SH-SY5Y (cell line): ENCODE measurements around the gene YWHAE.

Source experiments
- GATA2 ChIP-seq: IDR thresholded peaks from 2 replicates; pipeline ENCODE4 v1.6.1; 2011; ENCODE audit warnings: mild to moderate bottlenecking, low read depth, low read length
- GATA3 ChIP-seq: IDR thresholded peaks from 2 replicates; pipeline ENCODE4 v1.6.1; 2011; ENCODE audit warnings: low read depth, mild to moderate bottlenecking, low read length, moderate library complexity

DNA sequence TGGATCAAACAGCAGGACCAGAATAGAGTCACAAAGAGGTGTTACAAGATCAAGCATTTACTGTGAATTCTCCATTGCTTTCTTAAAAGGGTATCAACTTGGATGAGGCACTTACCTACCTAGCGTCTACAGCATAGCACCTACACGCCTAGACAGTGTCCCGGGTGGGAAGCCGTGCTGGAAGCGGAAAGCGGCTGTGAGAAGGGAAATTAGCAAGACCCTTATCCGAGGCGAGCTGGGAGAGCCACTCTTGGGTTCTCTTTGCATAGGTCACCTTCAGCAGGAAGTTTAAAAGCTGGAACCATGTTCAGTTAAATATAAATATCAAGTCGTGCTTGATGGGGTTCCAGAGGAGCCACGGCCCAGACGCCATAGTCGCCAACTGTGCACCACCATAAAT is 74.3 kb downstream of the YWHAE start:
- TF ChIP-seq GATA2 (no peak), GATA3 (no peak)
